Fibroblast of lung (primary cell): Measurements from ENCODE around the gene RPGR. TPM values are rescaled to one million over a fixed set of nuclear protein-coding genes. Genes with fewer than 3 reads are reported as not detected.

Experiments
- DNase-seq, 2 donors: peaks; one replicate each; pipeline versions ENCODE4 v3.0.0 to v3.0.0-alpha.2; 2010; ENCODE audit warnings: low read depth in 2 of 2
- H2AFZ ChIP-seq: 2 replicates; pipeline ENCODE4 v1.5.1; 2012; ENCODE audit warnings: low read length, control low read depth, inconsistent platforms
- H3K27ac ChIP-seq: 2 replicates; pipeline ENCODE4 v1.5.1; 2011; ENCODE audit warnings: low read length, control low read depth; ENCODE audit not compliant: insufficient read depth
- H3K27me3 ChIP-seq: 2 replicates; pipeline ENCODE4 v1.5.1; 2011; ENCODE audit warnings: mild to moderate bottlenecking, low read length; ENCODE audit not compliant: control insufficient read depth, insufficient read depth
- H3K36me3 ChIP-seq: 2 replicates; pipeline ENCODE4 v1.5.1; 2011; ENCODE audit warnings: low read length; ENCODE audit not compliant: control insufficient read depth, insufficient read depth
- H3K4me1 ChIP-seq: 2 replicates; pipeline ENCODE4 v1.5.1; 2011; ENCODE audit warnings: low read length; ENCODE audit not compliant: control insufficient read depth, insufficient read depth; ENCODE audit errors: extremely low read depth
- H3K4me2 ChIP-seq: 2 replicates; pipeline ENCODE4 v1.5.1; 2011; ENCODE audit warnings: low read length, control low read depth; ENCODE audit not compliant: insufficient read depth; ENCODE audit errors: extremely low read depth
- H3K4me3 ChIP-seq, 4 experiments: fragments of 200-600 bp in 1 of 4; sonication (generic) in 1 of 4; replicated peaks in 1 of 4; 2 replicates each; pipeline ENCODE4 v1.5.1; 2011 to 2016; ENCODE audit warnings: low read length in 4 of 4, low read depth in 3 of 4, mild to moderate bottlenecking in 3 of 4, control low read depth in 2 of 4, inconsistent platforms in 1 of 4, mixed read lengths in 1 of 4; ENCODE audit not compliant: insufficient read depth in 1 of 4; ENCODE audit errors: control extremely low read depth in 1 of 4
- H3K79me2 ChIP-seq: 2 replicates; pipeline ENCODE4 v1.5.1; 2012; ENCODE audit warnings: mild to moderate bottlenecking, low read length, inconsistent platforms; ENCODE audit not compliant: control insufficient read depth, insufficient read depth
- H3K9ac ChIP-seq: 2 replicates; pipeline ENCODE4 v1.5.1; 2011; ENCODE audit warnings: mild to moderate bottlenecking, low read length, control low read depth; ENCODE audit not compliant: insufficient read depth
- H3K9me3 ChIP-seq: 2 replicates; pipeline ENCODE4 v1.5.1; 2012; ENCODE audit warnings: low read depth, low read length; ENCODE audit not compliant: control insufficient read depth, insufficient read depth
- H4K20me1 ChIP-seq: 2 replicates; pipeline ENCODE4 v1.5.1; 2011; ENCODE audit warnings: low read length; ENCODE audit not compliant: control insufficient read depth, insufficient read depth; ENCODE audit errors: extremely low read depth
- CTCF ChIP-seq, 2 donors: IDR thresholded peaks in 1 of 2; conservative IDR thresholded peaks in 1 of 2; 1 replicate in 1 of 2; 2 replicates in 1 of 2; pipeline ENCODE4 v1.5.1; 2011 to 2012; ENCODE audit warnings: low read length in 2 of 2, control low read depth in 1 of 2, inconsistent platforms in 1 of 2, low read depth in 1 of 2, mild to moderate bottlenecking in 1 of 2
- EZH2 ChIP-seq: IDR thresholded peaks from 2 replicates; pipeline ENCODE4 v1.5.1; 2012; ENCODE audit warnings: low read length, control low read depth, mild to moderate bottlenecking; ENCODE audit errors: missing control alignments
- polyA plus RNA-seq, 2 donors: library from polyadenylated mRNA; depleted of rRNA in 1 of 2; stranded (reverse) in 1 of 2; unstranded in 1 of 2; fragments of >200 nt; gene quantifications; 2 replicates each; pipeline ENCODE4 v1.2.1, GENCODE V29; 2011 to 2012; ENCODE audit warnings: missing spikeins in 1 of 2
- total RNA-seq: library from RNA; depleted of rRNA; stranded (reverse); fragments of >200 nt; gene quantifications from 2 replicates; pipeline ENCODE4 v1.2.1, GENCODE V29; 2014

Gene RPGR
- total and polyA plus RNA-seq, 2 donors (not counting 1 experiment from before 2014, with no cell fraction given), result 1.9 to 5.3 TPM

- TF ChIP-seq CTCF (conservative IDR thresholded peaks at IDR 0.05 in 1 of 2, IDR thresholded peaks at IDR 0.05 in 1 of 2; ENCODE audit: low read depth in 1 of 2, low read length in 2 of 2), result no peak
- no peak for TF ChIP-seq EZH2
These were observed 14.9 kb downstream of the RPGR start for GRCh38 chrX:38312436-38312835.

GRCh38 chrX:38311743-38312142 lies 15.6 kb downstream of the RPGR start:
- TF ChIP-seq CTCF (conservative IDR thresholded peaks at IDR 0.05 in 1 of 2, IDR thresholded peaks at IDR 0.05 in 1 of 2; ENCODE audit: low read depth in 1 of 2, low read length in 2 of 2), result no peak
- TF ChIP-seq EZH2, result no peak
- no peak overlapping the region for H3K4me2 ChIP-seq
- no peak overlapping the region for H3K9ac ChIP-seq
- no peaks in the 10 kb centered on the region for H3K36me3 ChIP-seq
- peak in 1 of 2 donors; percentile 2 for DNase-seq
- no peak overlapping the region for H3K4me3 ChIP-seq
- H3K27me3 ChIP-seq, result no peaks in the 10 kb centered on the region
- peaks cover 6% of the 10 kb centered on the region for H3K4me1 ChIP-seq
- H3K9me3 ChIP-seq, result no peaks in the 10 kb centered on the region
- no peaks in the 10 kb centered on the region for H3K79me2 ChIP-seq
- no peak overlapping the region for H3K27ac ChIP-seq
- H4K20me1 ChIP-seq, result no peaks in the 10 kb centered on the region
- H2AFZ ChIP-seq, result no peak overlapping the region

More at GRCh38 chrX:38312436-38312835, 14.9 kb downstream of the RPGR start:
- Histone ChIP-seq H3K36me3 (no peaks in the 10 kb centered on the region), H3K4me2 (no peak overlapping the region), H3K9ac (no peak overlapping the region), H3K4me3 (no peak overlapping the region), H4K20me1 (no peaks in the 10 kb centered on the region), H3K9me3 (no peaks in the 10 kb centered on the region), H3K27ac (no peak overlapping the region), H3K27me3 (no peaks in the 10 kb centered on the region), H3K79me2 (no peaks in the 10 kb centered on the region), H2AFZ (no peak overlapping the region), H3K4me1 (peaks cover 6% of the 10 kb centered on the region)
- peak; percentile 57 to 66 for DNase-seq

GRCh38 chrX:38305971-38306370 lies 21.3 kb downstream of the RPGR start:
- TF ChIP-seq CTCF (conservative IDR thresholded peaks at IDR 0.05 in 1 of 2, IDR thresholded peaks at IDR 0.05 in 1 of 2; ENCODE audit: low read depth in 1 of 2, low read length in 2 of 2) (peak in 1 of 2 donors; percentile 35), EZH2 (no peak)

More at GRCh38 chrX:38305971-38306370, 21.3 kb downstream of the RPGR start:
- Histone ChIP-seq H3K4me2 (no peak overlapping the region), H3K79me2 (no peaks in the 10 kb centered on the region), H4K20me1 (no peaks in the 10 kb centered on the region), H3K27me3 (no peaks in the 10 kb centered on the region), H3K4me1 (no peaks in the 10 kb centered on the region), H2AFZ (no peak overlapping the region), H3K4me3 (no peak overlapping the region), H3K36me3 (no peaks in the 10 kb centered on the region), H3K9me3 (no peaks in the 10 kb centered on the region), H3K9ac (no peak overlapping the region), H3K27ac (no peak overlapping the region)
- peak in 1 of 2 donors; percentile 75 for DNase-seq
